ENCODE results near the gene GLS.
"Not testable (repeated sequence)": the region's sequence is repeated elsewhere in the genome, so short reads cannot be mapped to it uniquely, and the experiment has no call there.

GRCh38 chr2:190961117-190961516 lies 80.5 kb downstream of the GLS start:
- TF ChIP-seq CTCF, POLR2A (IDR thresholded peaks at IDR 0.05): not testable (repeated sequence)

All from body of pancreas (tissue), 4 donors.